ENCODE measurements around the gene PMIS2.
"Not testable (repeated sequence)": the region's sequence is repeated elsewhere in the genome, so short reads cannot be mapped to it uniquely, and the experiment has no call there.

Gene PMIS2

DNA sequence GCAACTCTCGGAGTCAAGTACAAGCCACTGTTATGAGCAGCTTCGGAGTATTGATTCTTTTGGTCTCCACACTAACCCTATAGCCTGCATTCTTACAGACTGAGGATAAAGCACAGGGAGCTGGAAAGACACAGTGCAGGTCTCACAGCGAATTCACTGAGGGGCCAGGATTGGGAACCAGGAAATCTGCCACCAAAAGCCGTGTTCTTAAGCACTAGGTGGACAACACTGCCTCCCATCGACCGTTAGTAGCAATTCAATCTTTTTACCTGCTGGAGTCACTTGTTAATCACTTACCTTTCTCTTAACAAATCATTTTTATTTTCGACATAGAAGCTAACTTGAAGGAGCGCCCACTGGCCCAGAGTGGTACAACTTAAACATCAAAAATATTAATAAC, 6.3 kb downstream of the PMIS2 start:
- peak; percentile 18 for DNase-seq (ENCODE audit: low spot score)

GRCh38 chr19:35595026-35595425, 9.1 kb downstream of the PMIS2 start:
- DNase-seq (ENCODE audit: low spot score) = not testable (repeated sequence)

DNA sequence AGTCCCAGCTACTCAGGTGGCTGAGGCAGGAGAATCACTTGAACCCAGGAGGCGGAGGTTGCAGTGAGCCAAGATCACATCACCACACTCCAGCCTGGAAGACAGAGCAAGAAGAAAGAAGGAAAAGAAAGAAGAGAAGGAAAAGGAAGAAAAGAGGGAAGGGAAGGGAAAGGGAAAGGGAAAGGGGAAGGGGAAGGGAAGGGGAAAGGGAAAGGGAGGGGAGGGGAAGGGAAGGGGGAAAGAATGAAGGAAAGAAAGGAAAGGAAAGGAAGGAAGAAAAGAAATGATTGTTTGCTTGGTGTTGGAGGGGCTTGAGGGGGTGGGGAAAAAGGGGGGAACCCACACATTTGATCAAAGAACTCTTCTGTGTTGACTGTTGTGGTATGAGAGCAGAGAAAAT, 10.0 kb downstream of the PMIS2 start:
- DNase-seq (ENCODE audit: low spot score) = no peak

DNA sequence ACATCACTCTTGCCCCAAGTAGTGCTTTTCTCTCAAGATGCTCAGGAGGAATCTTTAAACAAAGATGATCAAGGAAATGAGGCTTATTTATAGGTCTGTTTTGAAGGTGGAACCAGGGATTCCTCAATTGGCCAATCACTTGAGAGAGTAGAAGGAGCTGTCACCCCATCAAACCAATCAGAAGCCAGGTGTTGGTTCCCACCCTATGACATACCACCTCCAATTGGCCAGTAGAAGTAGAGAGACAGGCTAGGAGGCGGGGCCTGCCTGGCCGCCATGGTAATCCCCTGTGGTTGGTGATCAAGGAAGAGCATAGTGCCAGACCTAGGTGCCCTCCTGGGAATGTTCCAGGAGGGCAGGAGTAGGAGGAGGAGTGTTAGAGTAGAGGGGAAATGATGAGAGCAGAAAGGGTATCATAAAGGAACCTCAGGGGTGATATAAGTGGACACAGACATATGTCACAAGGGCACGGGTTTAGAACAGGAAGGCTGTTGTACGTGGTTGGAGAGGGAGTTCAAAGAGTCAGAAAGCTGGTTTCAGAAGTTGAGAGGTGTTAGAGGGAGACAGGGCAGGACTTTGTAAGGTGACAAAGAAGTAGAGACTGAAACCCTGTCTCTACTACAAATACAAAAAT, 10.5 kb downstream of the PMIS2 start:
- peak; percentile 5 for DNase-seq (ENCODE audit: low spot score)

DNA sequence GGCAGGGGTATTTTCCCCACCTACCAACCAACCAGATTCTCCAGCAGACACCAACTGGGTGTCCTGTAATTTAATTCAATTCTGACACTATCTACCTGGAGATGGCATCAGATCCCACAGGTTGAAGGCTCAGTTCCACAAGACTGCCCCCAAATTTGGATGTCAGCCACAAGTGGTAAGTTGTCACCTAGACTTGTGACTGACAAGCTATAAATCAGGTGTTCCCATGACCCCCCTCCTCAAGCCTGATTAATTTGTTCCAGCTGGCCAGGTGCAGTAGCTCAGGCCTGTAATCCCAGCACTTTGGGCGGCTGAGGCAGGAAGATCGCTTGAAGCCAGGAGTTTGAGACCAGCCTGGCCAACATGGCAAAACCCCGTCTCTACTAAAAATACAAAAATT, 16.0 kb downstream of the PMIS2 start:
- DNase-seq (ENCODE audit: low spot score) = no peak

- not testable (repeated sequence) for DNase-seq (ENCODE audit: low spot score)
These were observed 18.5 kb downstream of the PMIS2 start for GRCh38 chr19:35604436-35604835.

DNA sequence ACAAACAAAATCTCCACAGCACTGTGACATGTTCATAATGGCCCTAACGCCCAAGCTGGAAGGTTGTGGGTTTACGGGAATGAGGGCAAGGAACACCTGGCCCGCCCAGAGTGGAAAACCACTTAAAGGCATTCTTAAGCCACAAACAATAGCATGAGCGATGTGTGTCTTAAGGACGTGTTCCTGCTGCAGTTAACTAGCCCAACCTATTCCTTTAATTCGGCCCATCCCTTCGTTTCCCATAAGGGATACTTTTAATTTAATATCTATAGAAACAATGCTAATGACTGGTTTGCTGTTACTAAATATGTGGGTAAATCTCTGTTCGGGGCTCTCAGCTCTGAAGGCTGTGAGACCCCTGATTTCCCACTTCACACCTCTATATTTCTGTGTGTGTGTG, 21.2 kb downstream of the PMIS2 start:
- DNase-seq (ENCODE audit: low spot score) = not testable (repeated sequence)

DNA sequence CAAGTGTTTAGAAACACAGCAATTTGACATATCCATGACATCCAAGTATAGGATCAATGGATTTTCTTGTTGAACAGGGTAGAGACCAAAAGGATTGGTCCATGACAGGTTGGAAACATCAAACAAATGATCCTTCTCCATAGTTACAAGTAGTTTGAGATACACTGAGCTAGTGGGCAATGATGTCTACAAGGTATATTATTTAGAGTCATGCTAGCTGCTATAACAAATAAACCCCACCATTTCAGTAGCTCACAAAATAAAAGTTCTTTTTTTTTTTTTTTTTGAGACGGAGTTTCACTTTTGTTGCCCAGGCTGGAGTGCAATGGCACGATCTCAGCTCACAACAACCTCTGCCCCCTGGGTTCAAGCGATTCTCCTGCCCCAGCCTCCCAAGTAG, 21.7 kb downstream of the PMIS2 start:
- DNase-seq (ENCODE audit: low spot score) = no peak

DNA sequence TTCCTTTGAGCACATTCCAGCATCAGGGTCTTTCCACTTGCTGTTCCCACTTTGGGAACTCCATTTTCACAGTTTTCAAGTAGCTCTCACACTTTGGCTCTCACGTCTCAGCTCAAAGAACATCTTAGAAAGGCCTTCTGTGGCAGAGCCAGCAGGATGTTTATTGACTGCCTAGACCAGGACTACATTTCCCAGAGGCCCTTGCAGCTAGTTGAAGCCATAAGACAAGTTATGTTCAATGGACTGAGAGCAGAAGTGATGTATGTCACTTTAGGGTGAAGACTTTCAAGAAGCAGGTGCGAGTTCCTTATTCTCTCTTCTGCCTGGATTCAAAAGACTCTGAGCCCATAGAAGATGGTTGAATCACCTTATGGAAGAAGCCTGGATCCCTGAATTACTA, 22.3 kb downstream of the PMIS2 start:
- DNase-seq (ENCODE audit: low spot score) = no peak

DNA sequence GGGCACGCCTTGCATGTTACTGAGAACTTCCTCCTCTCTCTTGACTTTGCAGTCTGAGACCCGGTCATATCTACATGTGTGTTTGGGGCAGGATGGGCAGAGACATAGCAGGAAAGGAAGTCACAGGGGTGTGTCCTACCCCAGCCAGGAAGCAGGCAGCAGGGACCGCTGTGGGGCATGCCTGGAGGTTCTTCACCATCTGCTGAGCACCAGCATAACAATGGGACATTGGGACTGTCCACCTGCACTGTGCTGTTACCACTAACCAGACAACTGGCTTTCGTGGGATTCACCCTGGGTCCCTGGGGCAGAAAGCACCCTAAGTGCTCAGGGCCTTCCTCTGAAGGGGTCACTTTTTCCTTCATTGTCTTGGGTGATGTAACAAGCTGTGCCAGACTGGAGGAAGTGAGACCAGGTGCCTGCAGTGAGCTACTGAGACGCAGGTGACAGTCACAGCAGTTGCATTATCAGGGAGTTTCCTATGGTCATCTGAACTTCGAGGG, 23.9 kb downstream of the PMIS2 start:
- DNase-seq (ENCODE audit: low spot score) = no peak

DNA sequence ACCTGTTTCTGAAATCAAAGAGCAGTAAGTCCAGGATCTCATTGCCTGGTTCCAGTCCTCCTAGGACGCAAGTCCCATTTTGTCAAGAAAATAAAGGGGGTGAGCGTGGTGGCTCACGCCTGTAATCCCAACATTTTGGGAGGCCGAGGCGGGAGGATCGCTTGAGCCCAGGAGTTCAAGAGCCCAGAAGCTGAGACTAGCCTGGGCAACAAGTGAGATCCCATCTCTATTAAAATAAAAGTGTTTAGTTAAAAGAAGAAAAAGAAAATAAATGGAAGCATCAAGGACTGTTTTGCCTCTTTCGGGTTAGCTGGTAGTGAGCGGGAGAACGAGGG, 26.2 kb downstream of the PMIS2 start:
- no peak for DNase-seq (ENCODE audit: low spot score)

- DNase-seq (ENCODE audit: low spot score) = peak; percentile 92
These were observed 26.8 kb downstream of the PMIS2 start, which contains the start of gene HAUS5 for GRCh38 chr19:35612559-35613321. HAUS5 (plus strand) TSS chr19:35612735; CDS start chr19:35612795, 60 bp downstream.

DNA sequence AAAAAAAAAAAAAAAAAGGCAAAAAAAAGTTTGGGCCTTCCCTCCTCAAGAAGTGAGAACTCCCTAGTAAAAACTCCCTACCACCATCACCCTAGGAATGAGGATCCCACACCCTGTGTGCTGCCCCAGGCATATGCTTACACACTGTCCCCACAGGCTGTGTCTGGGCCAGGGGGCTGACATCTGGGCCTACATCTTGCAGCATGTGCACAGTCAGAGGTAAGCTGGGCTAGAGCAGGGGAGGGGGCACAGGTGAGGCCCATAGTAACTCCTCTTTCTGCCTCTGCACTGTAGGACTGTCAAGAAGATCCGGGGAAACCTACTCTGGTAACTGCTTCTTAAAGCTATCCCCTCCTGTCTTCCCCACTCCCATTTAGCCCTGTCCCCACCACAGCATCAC, 27.6 kb downstream of the PMIS2 start:
- no peak for DNase-seq (ENCODE audit: low spot score)

- DNase-seq (ENCODE audit: low spot score) = no peak
These were observed 29.1 kb downstream of the PMIS2 start for GRCh38 chr19:35615036-35615435.

GRCh38 chr19:35618857-35619256, 32.9 kb downstream of the PMIS2 start:
- DNase-seq (ENCODE audit: low spot score) = no peak

- DNase-seq (ENCODE audit: low spot score) = no peak
These were observed 33.4 kb downstream of the PMIS2 start for GRCh38 chr19:35619290-35619923.

GRCh38 chr19:35620001-35620400, 34.0 kb downstream of the PMIS2 start:
- no peak for DNase-seq (ENCODE audit: low spot score)

DNA sequence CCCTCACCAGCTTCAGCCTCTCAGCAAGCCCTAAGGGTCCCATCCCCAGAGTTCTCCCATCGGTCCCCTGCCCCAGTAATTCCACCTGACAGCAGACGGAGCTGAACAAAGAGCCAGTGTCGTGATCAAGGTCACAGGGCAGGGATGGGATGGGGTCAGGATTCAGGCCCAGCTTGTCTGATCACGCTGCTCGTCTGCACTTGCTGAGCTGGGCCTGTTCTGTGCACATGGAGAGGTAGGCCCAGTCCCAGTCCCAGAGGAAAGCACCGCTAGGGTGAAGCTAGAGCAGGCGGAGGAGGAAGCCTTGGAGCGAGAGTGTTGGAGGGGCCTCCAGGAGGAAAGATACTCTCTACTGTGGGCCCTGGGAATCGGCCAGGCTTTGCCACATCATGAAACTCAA, 35.7 kb downstream of the PMIS2 start:
- DNase-seq (ENCODE audit: low spot score) = no peak

DNA sequence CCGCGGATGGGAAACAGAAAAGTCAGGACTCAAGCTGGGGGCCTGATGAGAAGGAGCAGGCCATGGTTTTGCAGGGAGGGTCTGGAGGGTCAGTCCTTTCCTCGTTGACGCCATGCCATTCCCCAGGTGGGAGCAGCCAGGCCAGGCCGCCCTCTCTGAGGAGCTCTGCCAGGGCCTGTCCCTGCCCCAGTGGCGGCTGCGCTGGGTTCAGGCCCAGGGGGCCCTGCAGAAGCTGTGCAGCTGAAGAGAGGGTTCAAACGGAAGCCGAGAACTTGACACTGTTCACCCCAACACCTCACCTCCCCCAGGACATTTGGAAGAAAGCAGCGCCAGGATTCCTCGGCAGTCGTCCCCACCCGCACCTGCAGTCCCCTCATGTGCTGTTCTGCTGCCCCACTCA, 36.8 kb downstream of the PMIS2 start:
- DNase-seq (ENCODE audit: low spot score) = no peak

GRCh38 chr19:35623327-35624010, 37.5 kb downstream of the PMIS2 start:
- DNase-seq (ENCODE audit: low spot score) = no peak

DNA sequence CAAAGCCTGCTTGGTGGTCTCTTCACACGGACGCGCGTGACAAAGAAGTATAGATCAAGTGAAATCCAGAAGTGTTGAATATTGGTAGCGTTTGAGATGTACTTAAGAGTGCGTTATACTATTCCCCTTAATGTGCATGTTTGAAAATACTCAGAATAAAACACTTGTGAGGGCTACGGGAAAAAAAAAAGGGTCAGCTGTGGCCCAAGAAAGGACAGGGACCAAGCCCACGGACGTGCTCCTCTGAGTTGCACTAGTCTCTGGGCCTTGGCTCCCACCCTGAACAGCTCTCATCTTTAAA, 42.2 kb downstream of the PMIS2 start:
- DNase-seq (ENCODE audit: low spot score) = no peak

- peak; percentile 98 for DNase-seq (ENCODE audit: low spot score)
These were observed 42.8 kb downstream of the PMIS2 start, which contains the start of gene RBM42 for GRCh38 chr19:35628565-35629331. RBM42 (plus strand) TSS chr19:35629036; CDS start chr19:35629154, 118 bp downstream.
